OCI-M1 (cell line): Measurements from ENCODE around the gene UBE2D4.
A peak's percentile ranks its signal among the peaks of the same experiment; 100 is the strongest.
"Not testable (repeated sequence)": the region's sequence is repeated elsewhere in the genome, so short reads cannot be mapped to it uniquely, and the experiment has no call there.

Experiments
- DNase-seq: peaks from one replicate; lab custom pipeline; 2025; lab: John Stamatoyannopoulos, UW

UBE2D4 gene

DNA sequence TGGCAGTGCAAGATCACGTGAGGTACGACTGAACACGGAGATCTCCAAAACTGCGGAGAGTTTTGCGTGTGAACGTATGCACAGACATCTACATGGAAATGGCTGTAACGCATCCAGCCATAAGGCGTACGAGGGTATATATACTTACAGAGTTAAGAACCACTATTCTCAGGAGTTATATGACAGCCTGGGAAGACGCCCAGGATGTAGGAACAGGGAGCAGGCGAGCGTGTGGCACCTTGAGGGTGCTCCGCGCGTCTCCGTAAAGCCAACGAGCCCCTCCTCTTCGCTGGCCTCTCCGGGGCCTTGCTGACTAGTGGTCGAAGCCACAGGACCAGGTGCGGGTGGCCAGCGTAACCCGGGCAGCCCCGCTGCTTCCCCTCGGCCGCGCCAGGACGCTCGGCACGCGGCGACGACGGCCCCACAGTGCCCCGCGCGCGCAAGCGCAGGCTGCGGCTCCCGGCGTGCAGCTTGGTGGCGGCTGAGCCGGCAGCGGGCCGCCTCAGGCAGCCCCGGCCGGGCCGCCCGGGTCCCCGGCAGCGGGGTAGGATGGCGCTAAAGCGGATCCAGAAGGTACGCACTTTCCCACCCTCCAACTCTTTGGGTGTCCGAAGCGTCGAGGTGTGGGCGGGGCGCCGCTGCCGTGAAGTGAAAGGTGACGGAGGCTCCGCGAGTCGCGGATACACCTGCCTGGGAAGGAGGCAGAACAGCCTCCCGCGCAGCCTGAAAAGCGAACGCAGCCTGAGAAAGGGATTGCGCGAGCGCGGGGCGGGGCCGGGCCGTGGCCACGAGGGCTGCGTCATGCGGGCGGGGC is at the start of gene UBE2D4:
Gene UBE2D4 (plus strand): TSS at position 453 of the 814 bp plus-strand sequence. CDS start 97 bp downstream, at position 550.
- DNase-seq: peak; percentile 81

DNA sequence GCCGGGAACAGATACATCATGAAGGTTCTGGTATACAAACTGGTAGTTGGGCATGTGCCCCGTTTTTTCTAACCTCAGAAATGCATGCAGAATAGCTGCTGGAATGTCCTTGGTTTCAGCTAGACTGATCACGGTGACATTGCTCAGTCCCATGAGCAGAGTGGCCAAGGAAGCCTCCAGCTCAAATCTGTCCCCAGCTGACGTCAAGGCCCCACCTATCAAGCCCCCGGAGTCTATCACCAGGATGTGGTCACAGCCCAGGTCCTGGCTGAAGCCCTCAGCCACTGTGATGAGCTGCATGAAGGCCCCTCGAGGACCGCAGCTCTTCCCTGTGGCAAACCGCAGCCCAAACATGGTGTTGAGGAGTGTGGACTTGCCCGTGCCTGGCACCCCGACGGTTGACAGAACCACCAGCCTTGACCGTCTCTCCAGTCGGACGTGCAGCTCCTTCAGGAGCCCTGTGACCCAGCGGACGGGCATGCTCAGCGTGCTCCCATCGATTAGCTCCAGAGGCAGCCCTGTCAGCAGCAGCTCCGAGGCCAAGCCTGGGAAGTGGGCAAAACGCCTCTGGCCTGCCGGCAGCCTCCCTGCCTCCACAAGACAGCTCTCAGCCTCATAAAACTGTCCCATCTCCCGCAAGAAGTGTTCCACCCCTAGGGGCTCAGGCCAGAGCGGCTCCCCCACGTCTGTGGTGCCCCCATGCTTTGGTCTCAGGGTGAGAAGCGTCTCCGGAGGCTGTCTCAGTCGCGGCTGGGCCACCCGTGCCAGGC is 49.1 kb upstream of the UBE2D4 start:
- DNase-seq: no peak

DNA sequence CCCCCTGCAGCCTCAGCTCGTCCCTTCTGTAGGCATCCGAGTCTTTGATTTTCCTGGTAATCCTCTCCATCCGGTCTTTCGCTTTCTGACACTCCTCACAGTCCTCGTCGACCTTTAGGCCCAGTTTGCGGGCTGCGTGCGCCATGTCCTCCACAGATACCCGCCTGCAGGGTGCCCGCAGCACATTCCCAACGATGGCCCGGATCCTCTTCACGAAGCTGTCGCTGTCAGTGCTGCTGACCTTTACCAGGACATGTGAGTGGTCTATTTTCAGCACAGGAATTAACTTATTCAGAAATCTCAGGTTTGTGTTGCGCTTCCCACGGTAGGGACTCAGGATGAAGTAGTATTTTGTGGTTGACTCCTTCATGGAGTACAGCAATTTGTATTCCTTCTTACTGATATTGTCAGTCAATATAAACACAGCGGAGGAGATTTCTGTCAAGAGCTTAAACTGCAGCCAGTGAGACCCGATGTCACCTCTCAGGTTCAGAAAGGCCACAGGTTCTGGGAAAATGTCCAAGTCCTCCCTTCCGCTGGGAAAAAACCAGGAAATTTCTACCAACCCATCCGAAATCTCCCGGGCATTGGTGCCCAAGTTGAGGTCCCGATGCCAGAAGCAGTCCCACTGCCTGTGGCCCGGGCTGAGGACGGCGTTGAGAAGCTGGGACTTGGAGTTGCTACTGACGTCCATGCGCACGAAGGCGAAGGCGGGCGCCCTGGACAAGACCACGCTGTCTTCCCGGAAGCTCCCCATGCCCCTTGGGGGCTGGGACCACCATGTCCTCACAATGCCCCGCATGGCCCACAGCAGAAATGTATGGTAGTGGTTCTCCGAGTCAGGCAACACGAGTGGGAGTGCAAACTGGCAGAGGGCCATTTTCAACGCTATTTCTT is 48.0 kb upstream of the UBE2D4 start:
- DNase-seq: no peak

DNA sequence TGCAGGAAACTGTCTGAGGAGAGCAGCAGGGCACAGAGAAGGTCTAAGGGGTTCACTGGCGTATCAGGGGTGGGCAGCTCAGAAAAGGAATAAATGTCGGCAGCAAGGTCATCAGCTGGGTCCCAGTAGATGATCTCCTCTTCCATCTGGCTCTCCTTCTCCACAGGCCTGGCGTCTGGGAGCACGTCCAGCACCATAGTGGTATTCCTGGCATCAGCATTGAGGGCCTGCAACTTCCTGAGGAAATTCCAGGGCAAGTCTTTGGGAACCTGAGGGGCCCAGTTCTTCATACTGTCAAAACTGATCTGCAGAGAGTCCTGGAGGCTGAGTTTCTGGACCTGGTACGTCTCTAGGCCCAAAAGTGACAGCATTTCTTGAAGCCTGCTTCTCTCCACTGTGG is 47.4 kb upstream of the UBE2D4 start:
- no peak for DNase-seq

DNA sequence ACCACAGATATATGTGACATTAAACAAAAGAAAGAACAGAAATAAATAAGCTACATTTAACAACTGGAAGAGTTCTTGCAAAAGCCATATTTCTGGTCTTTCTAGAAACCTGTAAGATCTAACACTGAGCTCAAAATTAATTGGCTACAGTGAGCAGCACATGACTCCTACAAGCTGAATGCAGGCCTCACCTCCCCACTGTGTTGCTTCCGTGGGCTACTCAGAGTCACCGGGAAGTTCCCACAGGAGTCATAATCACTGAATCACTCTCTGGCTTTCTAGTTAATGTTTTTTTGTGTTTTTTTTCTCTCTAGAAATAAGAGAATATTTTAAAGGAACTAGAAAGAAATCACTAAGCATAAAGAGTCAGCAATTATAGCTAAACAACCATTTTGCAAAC is 46.8 kb upstream of the UBE2D4 start:
- no peak for DNase-seq

DNA sequence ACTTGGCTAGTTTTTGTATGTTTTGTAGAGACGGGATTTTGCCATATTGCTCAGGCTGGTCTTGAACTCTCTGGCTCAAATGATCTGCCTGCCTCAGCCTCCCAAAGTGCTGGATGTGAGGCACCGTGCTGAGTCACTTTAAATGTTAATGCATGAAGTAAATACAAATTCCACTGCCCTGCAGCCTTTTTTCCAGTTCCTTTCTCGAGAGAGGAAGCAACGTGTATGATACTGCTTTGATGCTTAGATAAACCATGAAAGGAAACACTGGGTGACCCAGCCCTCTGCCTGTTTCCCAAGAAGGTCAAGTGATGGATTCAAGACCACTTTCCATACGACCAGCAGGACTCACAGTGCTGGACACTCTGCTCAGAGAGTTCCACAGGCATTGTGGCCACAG is 45.6 kb upstream of the UBE2D4 start:
- no peak for DNase-seq

DNA sequence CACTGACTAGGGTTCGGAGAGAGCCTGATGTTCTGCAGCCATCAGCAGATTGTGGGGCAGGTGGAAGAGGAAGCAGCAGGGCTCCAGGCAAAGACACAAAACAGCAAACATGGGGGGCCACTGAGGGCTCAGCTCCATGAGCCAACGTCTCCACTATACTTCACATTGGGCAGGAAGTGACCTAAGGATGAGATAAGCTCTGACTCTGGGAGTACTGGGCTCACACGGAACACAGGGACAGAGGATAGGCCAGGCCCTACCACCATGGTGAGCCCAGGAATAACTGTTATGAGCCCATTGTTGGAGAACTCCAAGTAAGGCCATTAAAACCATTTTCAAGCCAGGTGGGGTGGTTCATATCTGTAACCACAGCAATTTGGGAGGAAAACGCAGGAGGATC is 42.0 kb upstream of the UBE2D4 start:
- DNase-seq: no peak

DNA sequence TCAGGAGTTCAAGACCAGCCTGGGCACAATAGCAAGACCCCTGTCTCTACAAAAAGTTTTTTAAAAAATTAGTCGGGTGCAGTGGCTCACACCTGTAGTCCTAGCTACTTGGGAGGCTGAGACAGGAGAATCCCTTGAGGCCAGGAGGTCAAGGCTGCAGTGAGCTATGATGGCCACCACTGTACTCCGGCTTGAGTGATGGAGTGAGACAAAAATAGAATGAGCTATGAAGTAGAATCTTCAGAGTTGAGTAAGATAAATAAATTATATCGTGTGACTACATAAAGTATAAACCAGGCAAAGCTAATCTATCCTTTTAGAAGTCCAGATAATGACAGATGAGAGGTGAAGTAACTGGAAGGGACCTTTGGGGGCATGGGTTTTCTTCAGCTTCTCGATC is 41.6 kb upstream of the UBE2D4 start:
- no peak for DNase-seq

DNA sequence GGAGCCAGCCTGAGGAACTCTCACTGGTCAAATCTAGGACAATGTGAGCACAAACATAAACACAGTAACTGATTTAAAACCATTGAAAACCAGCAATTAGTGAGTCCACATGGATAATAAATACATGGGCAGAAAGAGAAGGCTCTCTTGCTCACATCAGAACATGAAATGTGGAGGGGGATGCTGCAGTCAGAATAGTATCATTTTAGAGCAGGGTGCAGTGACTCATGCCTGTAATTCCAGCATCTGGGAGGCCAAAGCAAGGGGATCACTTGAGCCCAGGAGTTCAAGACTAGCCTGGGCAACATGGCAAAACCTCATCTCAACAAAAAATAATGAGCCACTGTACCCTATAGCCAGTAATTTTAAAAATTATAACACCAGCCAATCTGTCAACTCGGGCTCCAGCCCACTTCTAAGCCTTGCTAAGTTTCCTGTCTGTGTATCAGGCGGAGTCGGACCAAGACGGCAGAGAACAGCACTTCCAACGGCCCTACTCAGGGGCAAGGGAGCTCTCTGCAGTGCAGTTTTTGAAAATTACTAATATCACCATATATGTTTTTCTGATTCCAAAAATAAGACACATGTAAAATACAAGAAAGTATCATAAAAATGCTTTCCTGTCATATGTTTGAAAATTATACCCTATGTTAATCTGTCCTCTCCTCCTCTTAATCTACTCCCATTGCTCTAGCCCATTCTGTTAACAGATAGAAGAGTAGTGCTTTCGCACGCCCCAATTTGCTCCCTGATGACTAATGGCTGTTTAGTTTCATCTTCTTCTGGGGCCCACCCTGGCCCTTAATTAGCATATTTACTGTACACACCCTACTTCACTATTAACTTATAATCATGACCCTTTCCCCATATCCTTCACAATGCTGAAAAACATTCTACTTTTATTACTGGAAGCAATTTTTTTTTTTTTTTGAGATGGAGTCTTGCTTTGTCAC is 37.0 kb upstream of the UBE2D4 start:
- DNase-seq: no peak

DNA sequence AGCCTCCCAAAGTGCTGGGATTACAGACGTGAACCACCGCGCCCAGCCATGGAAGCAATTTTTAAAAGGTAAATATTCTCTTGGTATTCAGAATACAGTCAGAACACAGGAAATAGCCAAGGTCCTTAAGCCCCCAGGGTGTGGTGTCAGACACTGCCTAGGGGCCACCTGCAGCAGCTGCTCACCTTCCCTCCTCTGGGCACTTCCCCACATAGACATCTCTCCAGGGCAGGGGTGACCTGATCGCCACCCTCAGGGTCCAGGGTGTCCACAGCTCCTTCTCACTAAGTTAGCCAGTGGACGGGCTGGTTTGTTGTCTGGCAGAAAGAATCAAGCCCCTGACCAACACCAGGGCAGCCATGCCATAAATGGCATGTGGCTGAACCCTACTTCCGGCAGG is 35.8 kb upstream of the UBE2D4 start:
- DNase-seq: no peak

DNA sequence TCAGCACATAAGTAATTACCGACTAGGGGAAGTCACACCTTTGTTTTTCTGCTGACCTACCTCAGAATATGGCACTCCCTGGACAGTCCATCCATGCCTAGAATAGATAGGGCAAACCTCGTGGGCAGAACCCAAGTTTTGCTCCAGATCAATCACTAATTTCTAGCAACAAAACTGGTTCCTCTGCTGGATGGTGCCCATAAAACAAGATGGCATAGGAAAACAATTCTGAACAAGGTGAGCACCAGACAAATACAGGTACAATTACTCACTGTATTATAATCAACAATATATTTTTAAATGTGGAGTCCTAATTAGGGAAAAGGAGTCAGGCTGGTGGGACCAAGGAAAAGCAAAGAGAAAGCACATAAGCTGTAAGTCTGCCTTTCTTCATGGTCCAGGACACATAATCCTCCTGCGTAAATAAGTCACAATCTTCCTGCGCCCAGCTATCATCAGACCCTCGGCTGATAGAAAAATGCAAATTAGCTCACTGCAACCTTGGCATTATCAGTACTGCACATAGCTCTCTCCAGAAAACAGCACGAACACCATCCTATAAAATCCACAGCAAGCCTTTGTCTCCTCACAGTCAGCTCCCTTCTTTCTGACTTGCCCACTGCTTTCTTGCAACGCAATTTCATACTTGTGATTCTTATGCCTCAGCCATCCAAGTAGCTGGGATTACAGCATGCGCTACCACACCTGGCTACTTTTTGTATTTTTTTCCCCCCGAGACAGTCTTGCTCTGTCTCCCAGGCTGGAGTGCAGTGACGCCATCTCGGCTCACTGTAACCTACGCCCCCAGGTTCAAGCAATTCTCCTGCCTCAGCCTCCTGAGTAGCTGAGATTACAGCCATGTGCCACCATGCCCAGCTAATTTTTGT is 34.9 kb upstream of the UBE2D4 start:
- no peak for DNase-seq

DNA sequence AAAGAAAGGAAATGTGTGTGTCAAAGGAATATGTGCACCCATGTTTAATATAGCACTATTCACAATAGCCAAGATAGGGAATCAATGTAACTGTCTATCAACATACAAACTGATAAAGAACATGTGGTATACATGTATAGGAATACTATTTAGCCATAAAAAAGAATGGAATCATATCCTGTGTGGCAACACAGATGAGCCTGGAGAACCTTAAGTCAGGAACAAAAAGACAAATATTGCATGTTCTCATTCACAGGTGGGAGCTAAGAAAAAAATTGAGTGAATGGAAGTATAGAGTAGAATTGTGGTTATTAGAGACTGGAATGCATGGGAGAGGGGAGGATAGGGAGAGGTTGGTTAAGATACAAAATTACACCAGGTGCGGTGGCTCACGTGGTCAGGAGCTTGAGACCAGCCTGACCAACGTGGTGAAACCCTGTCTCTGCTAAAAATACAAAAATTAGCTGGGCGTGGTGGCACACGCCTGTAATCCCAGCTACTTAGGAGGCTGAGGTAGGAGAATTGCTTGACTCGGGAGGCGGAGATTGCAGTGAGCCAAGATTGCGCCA is 30.3 kb upstream of the UBE2D4 start:
- no peak for DNase-seq

DNA sequence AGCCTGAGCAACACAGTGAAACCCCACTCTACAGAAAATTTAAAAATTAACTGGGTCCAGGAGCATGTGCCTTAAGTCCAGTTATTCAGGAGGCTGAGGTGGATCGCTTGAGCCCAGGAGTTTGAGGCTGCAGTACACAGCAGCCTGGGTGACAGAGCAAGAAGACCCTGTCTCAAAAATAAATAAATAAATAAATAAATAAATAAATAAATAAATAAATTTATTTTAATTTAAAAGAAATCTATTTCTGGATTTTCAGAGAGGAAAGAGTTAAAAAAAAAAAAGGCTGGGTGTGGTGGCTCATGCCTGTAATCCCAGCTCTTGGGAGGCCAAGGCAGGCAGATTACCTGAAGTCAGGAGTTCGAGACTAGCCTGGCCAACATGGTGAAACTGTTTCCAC is 27.7 kb upstream of the UBE2D4 start:
- not testable (repeated sequence) for DNase-seq

DNA sequence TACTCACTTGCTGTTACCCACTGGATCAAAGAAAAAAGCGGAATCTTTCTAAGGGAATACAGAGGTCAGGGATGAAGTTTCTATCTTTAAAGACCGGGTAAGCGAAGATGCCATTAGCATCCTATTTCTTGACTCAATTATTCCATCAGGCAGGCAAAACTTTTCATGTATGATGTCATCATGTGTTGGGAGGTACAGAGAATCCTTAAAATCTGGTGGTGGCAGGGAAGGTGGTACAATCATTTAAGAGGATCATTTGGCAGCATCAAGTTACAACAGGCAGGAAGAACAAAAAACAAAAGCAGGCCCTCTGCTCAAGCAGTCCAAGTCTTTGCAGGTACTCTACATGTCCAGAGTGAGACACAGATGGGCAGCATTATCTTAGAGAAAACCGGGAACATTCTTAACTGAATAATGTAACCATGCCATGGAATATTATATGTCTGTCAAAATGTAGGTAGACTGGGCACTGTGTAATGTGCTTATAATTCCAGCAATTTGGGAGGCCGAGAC is 23.6 kb upstream of the UBE2D4 start:
- DNase-seq: no peak

DNA sequence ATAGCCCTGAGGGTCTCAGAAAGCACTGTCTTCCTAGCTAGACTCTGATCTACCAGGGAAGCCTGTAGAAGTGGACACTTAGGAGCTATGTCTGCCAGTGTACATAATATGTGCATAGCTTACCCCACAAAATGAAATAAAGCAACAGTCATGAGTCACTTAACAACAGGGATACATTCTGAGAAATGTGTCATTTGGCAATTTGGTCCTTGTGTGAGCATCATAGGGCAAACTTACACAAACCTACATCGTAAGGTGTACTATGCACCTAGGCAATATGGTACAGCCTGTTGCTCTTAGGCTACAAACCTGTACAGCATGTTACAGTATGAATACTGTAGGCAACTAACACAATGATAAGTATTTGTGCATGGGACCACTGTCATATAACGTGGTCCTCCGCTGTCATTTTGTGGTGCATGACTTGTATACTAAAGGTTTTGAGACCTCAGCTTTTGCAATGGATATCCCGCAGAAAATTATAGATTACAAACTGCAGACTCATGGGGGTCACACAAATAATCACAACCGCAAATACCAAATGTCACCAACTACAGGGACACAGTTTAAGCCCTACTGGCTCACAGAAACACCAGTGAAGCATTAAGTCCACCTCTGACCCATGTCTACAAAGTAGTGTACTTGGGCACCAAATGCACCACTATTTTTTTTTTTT is 21.6 kb upstream of the UBE2D4 start:
- no peak for DNase-seq

DNA sequence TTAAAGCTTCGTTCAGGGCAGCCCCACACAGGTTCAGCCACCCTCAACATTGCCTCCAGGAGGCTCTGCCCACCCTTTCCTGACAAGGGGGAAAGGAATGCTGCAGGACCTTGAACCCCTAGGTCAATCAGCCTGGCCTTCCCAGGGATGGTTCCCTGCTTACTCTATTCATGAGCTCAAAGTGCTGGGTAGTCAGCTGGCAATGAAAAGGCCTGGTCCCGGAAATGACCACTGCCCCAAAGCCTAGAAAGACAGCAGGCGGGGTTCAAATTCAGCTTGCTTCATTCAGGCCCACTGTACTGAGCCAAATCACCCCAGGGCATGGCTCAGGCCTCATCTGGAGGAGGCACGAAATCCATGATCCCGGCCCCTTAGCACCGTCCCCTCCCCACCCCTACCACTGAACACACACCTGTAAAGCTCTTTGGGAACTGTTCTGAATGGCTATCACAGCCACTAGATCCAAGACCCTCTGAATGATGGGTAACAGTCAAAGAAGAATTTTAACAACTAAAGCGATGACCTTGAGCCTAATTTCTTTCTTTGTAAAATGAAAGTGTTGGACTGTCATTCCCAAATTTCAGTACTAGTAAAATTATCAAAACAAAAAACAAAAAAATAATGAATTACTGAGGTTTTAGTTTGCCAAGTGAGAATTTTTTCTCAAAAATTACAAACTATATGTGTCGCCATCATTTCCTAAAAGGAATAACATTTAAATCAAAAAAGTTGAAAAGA is 20.9 kb upstream of the UBE2D4 start:
- no peak for DNase-seq

DNA sequence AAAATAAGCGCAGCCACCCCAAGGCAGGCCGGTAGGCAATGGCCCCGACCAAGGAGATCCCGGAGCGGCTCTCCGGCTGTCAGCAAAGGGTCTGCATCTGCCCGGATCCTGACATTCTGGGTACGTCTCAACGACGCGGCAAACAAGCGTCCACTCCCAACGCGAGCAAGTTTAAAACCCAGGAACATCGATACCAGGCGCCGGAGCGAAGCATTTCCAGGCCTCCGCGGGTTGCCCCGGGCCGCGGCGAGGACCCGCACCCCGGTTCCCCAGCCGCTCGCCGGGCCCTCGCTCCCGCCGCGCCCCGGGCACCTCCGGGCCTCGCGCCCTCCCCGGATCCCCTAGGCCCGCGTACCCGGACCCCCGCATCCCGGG is 20.3 kb upstream of the UBE2D4 start:
- DNase-seq: peak; percentile 15

DNA sequence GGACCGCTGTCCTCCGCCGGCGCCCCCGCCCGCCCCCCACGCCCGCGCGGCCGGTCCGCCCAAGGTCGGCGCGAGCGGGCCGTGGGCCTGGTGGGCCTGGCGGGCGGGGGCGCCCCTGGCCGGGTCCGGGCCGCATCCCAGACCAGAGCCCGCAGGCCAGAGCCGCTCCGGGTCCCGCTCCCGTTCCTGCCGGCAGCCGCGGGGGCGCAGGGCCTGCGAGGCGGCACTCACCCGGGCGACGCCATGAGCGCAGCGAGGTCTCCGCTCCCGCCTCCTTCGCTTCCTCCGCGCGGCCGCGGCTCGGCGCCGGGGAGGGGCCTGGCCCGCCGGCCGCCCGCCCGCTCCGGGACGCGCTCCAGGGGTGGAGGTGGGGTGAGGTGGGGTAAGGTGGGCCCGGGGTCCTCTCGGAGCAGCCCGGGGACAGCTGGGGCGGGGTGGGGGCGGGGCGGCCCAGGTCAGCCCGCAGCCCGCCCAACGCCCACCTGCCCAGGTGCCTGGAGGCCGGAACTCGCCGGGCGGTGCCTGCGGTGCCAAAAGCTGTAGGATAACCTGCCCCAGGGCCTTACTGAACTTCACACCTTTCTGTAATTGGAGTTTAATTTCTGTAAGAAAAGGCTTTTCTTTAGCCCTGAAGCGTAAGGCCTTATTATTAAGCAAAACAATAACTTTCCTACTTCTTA is 19.8 kb upstream of the UBE2D4 start, which contains the start of gene URGCP:
Gene URGCP (minus strand): TSS at position 266 of the 680 bp plus-strand sequence. CDS start 21 bp downstream, at position 245.
- DNase-seq: peak; percentile 34
